Umbilical cord (tissue), 2 donors: Measurements from ENCODE around the gene ANKRD11. TPM values are rescaled to one million over a fixed set of nuclear protein-coding genes. Genes with fewer than 3 reads are reported as not detected.
"Not testable (repeated sequence)": the region's sequence is repeated elsewhere in the genome, so short reads cannot be mapped to it uniquely, and the experiment has no call there.

ENCODE experiments used
- DNase-seq: peaks from one replicate; pipeline ENCODE4 v3.0.0-alpha.2; 2015; ENCODE audit warnings: low spot score
- total RNA-seq: library from RNA; depleted of rRNA; stranded (reverse); fragments of >200 nt; gene quantifications from one replicate; pipeline ENCODE4 v1.2.3, GENCODE V29; 2014; ENCODE audit warnings: low replicate concordance; ENCODE audit not compliant: insufficient read depth

ANKRD11 gene
- total RNA-seq, 1 donor from 2014 or later = 43.8 TPM

- DNase-seq = no peak
These were observed 123.5 kb downstream of the ANKRD11 start for GRCh38 chr16:89366561-89367537.

DNA sequence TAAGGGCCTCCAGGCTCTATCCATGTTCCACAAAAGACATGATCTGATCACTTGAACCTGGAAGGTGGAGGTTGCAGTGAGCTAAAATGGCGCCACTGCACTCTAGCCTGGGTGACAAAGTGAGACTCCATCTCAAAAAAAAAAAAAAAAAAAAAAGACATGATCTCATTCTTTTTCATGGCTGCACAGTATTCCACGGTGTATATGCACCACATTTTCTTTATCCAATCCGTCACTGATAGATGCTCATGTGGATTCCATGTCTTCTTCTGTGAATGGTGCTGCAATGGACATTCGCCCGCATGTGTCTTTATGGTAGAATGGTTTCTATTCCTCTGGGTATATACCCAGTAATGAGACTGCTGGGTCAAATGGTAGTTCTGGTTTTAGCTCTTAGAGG, 124.4 kb downstream of the ANKRD11 start:
- no peak for DNase-seq

DNA sequence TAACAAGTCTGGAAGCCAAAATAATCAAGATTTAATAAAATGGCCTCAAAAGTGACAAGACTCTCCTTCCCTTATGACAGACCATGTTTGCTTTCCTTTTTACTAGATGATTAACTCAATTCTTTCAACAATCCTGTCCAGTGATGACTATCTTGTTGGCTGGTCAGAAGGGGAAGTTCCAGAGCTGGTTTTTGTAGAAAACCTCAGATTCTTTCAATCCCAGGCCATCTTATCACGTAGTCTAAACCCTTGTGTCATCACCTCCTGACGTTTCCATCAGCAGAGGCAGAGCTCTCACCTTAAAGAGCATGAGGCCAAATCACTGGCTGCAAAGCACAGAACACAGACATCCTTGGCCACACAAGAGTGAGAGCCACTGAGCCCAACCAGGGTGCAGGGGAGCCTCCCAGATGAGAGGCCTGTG, 125.3 kb downstream of the ANKRD11 start:
- no peak for DNase-seq

GRCh38 chr16:89364606-89365005, 125.8 kb downstream of the ANKRD11 start:
- DNase-seq = no peak

- peak; percentile 35 for DNase-seq
These were observed 126.6 kb downstream of the ANKRD11 start for GRCh38 chr16:89363621-89364393.

DNA sequence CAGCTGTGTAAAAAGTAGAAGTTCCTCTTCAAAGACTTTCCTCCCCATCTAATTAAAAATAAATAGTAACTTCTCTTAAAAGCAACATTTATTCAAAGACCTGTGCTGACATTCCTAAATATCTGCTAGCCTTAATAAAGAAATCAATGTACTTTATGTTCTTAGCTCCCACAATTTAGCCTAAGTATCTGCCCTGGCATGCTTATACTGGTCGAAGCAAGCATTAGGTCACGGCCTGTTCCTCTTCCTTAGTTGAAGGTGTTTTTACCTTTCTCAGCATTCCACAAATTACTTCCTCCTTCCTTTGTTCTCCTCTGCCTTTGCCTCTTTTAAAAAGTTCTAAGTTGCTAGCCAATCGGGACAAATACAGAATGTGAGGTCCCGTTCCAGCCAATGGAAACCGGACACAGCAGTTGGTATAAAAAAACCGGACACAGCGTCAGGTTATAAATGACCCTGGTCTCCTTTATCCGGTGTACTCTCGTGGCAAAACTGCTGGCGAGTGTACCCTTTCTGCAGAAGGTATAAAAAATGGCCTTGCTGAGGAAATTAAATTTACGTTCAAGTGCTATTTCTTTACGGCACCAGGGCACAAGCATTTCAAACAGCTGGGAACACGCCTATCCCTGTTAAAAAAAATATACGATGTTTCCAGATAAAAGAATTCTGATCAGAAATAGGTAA, 127.7 kb downstream of the ANKRD11 start:
- DNase-seq = not testable (repeated sequence)

- DNase-seq = peak; percentile 55
These were observed 128.4 kb downstream of the ANKRD11 start for GRCh38 chr16:89361751-89362539.

DNA sequence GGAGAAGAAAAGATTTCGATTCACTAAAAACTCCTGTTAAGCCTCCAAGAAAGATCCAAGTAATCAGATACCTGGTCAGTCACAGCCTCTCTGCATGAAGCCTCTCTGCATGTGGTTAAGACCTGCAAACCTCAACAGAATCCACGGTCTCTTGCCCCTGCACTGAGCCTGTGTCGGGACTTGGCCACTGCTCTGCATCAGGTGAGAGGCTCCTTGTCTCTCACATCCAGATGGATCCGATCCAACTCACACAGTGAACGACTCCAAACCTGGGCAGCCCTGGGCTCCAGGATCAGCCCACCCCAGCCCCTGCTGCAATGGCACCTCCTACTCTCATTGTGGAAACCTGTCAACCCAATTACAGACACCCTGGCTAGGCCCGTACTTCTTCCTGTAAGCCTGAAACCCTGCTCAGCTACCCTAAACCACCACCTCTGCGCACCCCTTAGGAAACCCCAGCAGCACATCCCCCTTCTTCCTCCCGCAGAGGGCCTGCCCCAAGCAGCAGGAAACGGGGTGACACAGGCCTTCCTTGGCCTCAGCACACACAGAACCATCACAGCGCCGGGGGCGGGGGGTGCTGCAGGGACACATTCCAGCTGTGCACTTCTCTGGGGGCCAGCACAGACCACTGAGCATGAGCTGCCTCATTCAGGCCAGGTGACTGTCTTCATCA, 129.5 kb downstream of the ANKRD11 start:
- DNase-seq = no peak

DNA sequence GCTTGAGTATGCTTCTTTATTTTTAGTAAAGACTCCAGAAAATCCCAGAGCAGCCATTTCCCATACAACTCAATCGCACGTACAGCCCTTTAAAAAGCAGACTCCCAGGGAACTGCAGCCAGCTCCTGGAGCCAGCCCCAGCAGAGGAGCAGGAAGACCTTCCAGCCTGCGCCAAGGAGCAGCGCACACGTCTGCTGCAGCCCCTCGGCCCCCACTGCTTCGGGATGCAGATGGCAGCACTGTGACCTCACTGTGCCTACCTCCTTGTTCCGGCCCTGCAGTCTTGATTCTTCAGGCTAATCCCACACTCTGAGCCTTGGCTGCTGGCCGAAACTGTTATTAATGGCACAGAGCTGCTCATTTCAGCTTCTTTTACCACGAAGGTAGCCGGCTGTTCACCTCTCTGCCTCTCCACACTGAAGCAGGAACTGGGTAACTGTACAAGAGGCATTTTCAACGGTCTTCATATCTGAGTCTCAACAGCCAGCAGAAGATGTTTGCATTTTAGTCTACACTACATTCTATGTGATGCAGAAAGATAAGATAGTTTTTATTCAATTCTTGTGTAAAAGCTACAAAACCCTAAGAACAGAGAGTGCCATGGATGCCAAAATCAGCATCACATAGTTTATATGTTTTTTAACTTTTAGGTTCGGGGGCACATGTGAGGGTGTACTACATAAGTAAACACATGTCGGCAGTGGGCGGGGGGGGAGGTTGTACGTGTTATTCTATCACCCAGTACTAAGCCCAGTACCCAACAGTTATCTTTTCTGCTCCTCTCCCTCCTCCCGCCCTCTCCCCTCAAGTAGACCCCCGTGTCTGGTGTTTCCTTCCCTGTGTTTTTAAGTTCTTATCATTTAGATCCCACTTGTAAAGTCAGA, 130.9 kb downstream of the ANKRD11 start:
- peak; percentile 85 for DNase-seq

DNA sequence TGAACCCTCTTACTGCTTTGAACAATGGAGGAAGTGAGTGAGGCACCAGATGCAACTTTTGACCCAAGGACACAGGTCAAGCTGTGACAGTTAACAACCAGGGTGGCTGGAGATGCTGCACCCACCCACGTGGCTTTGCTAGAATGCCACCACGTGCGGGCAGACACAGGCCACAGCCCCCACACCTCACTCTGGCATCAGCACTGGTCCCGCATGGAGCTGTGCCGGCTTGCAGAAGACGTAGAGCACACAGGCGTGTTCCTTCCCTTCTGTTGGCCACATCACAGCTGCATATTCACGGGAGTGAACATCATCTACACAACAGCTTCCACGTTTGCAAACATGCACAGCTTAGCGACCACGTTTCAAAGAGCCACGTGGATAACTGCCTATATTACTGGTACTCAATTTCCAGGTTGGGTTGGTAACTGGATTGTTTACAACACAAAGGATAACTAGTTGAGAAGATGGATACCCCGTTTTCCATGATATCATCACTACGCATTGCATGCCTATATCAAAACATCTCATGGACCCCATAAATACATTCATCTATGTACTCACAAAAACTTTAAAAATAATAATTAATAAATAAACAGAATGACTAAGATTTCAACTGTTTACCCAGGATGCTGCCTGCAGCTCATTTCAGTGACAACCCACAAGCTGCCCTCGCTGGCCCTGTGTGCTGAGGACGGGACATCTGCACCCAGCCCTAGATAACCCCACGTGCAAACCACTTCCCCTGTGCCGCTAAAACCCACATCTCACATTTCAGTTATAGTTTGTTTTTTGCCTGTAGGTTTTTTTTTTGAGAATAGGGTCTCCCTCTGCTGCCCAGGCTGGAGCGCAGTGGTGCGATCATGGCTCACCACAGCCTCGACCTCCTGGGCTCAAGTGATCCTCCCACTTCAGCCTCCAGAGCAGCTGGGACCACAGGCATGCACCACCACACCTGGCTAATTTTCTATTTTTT, 132.0 kb downstream of the ANKRD11 start:
- DNase-seq = no peak

DNA sequence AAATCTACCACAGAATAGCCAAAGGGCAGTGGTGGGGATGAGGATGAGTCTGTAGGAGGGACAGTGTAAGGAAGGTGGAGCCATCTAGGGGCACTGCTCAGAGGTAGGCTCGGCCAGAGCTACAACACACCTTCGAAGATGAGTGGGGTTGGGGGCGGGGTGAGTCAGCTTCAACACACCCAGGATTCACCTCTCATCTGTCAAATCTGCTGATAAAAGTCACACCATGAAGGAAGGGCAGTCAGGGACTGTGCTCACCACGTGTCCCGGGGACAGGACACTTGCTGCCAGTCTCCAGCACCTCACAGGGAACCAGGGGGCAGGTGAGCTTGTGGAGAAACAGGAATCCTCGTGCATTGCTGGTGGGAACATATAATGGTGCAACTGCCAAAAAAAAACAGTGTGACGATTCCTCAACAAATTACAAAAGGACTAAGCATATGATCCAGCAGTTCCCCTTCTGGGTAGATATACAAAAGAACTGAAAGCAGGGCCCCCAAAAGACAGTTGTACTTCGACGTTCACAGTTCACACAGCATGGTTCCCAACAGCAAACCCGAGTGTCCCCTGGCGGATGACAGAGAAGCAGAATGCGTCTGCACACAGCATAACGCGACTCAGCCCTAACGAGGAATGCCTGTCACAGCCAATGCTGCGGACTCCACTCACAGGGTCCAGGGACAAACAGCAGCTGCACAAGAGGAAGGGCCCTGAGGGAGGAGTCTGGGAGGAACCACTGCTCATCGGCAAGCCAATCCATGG, 133.1 kb downstream of the ANKRD11 start:
- DNase-seq = no peak

DNA sequence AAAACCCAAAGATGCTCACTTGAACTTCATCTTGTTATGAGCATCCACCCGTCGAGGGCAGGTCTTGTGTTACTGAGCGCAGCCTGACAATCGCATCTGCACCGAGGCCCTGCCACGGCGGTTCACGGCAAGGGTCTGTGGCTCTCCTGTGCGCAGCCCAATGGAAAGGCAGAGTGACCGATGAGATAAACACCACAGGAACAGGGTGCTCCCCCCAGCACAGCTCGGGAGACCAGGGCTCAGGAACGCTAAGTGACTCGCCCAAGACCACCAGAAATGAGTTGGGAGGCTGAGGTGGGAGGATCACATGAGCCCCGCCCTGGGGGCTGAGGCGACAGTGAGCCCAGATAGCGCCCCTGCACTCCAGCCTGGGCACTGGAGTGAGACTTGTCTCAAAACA, 134.7 kb downstream of the ANKRD11 start:
- DNase-seq = no peak

DNA sequence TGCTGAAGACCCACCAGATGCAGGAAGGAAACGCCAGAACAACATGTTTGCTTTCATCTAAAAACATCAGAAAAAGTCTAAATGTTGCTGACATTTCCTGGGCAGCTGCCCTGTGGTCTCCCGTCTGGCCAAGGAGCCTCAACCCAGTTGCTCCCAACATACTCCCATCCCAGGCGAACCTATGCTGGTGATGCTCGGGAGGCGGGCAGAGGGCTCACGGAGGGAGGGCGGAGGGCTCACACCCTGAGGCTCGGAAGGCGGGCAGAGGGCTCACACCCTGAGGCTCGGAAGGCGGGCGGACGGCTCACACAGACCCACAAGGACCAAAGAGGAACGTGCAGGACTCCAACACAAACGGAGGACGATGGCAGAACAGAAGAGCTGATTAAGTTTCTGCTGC, 135.4 kb downstream of the ANKRD11 start:
- DNase-seq = no peak

DNA sequence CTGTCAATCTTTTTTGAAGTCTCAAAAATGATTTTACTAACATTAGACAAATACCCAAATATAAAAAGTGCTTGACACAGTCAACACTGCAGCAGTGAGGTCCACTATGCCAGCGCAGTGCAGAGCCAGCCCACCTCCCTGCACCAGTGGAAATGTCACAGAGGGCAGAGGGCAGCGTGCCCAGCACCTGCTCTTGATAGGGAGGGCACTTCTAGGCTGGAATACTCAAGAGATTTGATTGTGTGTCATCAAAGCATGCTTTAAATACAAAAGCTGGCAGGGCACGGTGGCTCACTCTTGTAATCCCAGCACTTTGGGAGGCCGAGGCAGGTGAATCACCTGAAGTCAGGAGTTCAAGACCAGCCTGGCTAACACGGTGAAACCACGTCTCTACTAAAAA, 136.0 kb downstream of the ANKRD11 start:
- DNase-seq = no peak

GRCh38 chr16:89352091-89352681, 138.2 kb downstream of the ANKRD11 start:
- no peak for DNase-seq

- DNase-seq = no peak
These were observed 138.7 kb downstream of the ANKRD11 start for GRCh38 chr16:89351645-89352044.

DNA sequence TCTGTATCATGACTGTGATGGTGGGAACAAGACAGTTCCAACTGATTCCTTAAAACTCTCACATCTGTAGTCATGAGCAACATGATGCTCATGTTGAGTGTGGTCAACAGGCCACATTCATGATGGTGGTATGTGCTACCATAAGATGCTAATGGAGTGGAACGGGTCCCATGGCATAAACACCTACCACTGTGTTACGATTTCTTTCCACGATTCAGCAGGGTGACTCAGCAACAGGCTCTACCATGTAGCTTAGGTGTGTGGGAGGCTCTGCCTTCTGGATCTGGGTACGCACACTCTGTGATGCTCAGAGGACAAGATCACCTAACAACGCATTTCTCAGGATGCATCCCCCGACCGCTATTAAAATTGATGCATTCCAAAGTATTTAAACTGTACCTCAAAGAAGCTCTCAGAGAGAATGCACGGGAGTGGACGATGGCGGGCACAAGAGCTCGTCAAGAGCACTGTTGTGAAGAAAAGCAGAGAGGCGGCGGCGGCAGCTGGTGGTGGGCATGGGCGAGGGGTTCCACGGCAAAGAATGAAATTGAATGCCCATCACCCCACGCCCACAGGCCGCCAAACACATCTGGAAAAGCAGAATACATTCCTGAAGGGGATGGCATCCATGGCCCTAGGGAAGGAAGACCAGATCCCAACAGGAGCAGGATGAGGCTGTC, 139.5 kb downstream of the ANKRD11 start:
- DNase-seq = no peak
